ENCODE results near the gene DIS3L2. TPM values are rescaled to one million over a fixed set of nuclear protein-coding genes. Genes with fewer than 3 reads are reported as not detected.

The DIS3L2 gene
- total RNA-seq, 1 experiment from 2014 or later, result 39.1 TPM

DNA sequence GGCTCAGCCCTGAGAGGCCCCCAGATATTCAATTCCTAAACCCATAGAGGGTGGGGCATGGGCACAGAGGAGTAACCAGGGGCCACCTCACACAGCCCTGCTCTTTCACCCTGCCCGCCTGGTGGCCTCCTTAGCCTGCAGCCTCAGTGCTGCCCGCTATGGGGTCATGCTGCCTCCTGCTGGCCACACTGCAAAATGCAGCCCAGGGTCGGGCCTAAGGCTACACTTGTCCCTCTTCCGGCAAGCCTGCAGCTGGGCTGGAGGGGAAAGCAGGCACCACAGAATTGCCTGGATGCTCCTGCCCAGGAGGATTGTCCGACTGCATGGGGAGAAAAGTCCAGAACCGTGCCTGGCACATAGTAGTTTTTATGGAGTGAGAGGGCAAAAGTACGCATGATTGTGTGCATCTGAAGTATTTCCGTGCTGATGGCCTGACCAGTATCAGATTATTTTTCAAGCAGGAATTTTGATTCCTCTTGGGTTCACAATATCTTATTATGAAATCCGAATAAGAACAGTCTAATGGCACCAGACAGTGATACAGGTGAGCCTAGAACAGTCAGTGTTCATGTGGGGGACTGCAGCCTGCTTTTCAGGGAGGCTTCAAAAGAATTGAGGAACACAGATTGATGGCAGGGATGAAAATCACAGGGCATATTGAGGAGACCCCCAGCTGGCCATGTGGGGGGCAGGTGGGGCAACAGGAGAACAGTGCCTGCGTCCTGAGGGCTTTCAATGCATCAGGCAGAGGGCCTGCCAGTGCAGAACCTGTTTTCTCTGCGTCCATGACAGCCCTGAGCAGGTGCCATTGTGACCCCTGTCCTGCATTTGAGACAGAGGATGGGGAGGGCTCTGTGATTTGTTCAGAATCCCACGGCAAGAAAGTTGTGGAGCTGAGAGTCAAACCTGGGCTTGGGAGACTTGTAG lies 365.9 kb downstream of the DIS3L2 start:
- no peaks in the 10 kb centered on the region for H3K79me2 ChIP-seq (ENCODE audit: low read depth)
- H3F3A ChIP-seq (ENCODE audit: insufficient read depth, low read depth), result peaks cover 4% of the 10 kb centered on the region; the same call in 1 of the 2 replicates
- no peaks in the 10 kb centered on the region for H3K9me2 ChIP-seq (ENCODE audit: insufficient read depth)
- no peaks in the 10 kb centered on the region for H3K27me3 ChIP-seq (ENCODE audit: insufficient read depth, low read depth)
- peak in 1 of 2 experiments; percentile 66 for DNase-seq
- H2AFZ ChIP-seq, result no peak overlapping the region
- POLR2A ChIA-PET (ENCODE audit: unreplicated experiment), result interaction anchor here (0.6 kb wide), 1 partner anchor 715 kb away, joined by 3 read pairs; no protein-coding TSS in a partner anchor
- H3K9me3 ChIP-seq (ENCODE audit: insufficient read depth, low read depth), result no peaks in the 10 kb centered on the region
- H4K20me1 ChIP-seq (ENCODE audit: insufficient read depth), result peaks cover 14% of the 10 kb centered on the region; the same call in 1 of the 2 replicates
- no peaks in the 10 kb centered on the region for H3K4me1 ChIP-seq (replicated peaks; ENCODE audit: insufficient read depth)
- no peak overlapping the region for H3K27ac ChIP-seq
- H3K4me3 ChIP-seq, result no peak overlapping the region
- no TSS peak for BruUV-seq (replicated peaks)
- no peaks in the 10 kb centered on the region for H3K36me3 ChIP-seq (ENCODE audit: low read depth)
- intact Hi-C loops (cut with micrococcal nuclease; ENCODE audit: unreplicated experiment), result loop anchor here (1.0 to 10.0 kb wide), 4 partner anchors 110 to 421 kb away; partner anchors contain the start of genes CHRND and PRSS56
- no peak overlapping the region for H3K4me2 ChIP-seq
- CTCF ChIA-PET, result interaction anchor here (0.5 kb wide), 1 partner anchor 416 kb away, joined by 3 read pairs; no protein-coding TSS in a partner anchor
- TF ChIP-seq, protein P1, sequence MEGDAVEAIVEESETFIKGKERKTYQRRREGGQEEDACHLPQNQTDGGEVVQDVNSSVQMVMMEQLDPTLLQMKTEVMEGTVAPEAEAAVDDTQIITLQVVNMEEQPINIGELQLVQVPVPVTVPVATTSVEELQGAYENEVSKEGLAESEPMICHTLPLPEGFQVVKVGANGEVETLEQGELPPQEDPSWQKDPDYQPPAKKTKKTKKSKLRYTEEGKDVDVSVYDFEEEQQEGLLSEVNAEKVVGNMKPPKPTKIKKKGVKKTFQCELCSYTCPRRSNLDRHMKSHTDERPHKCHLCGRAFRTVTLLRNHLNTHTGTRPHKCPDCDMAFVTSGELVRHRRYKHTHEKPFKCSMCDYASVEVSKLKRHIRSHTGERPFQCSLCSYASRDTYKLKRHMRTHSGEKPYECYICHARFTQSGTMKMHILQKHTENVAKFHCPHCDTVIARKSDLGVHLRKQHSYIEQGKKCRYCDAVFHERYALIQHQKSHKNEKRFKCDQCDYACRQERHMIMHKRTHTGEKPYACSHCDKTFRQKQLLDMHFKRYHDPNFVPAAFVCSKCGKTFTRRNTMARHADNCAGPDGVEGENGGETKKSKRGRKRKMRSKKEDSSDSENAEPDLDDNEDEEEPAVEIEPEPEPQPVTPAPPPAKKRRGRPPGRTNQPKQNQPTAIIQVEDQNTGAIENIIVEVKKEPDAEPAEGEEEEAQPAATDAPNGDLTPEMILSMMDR (conservative IDR thresholded peaks at IDR 0.05), result peak; percentile 86
- no peak for TF ChIP-seq EZH2 (IDR thresholded peaks at IDR 0.05; ENCODE audit: low read depth)

GRCh38 chr2:232328032-232328422 lies 366.5 kb downstream of the DIS3L2 start:
- intact Hi-C loops (cut with micrococcal nuclease; ENCODE audit: unreplicated experiment), result loop anchor here (5.0 to 10.0 kb wide), 2 partner anchors 109 to 197 kb away; partner anchors contain the start of genes CHRND and PRSS56
- Histone ChIP-seq H2AFZ (no peak overlapping the region), H4K20me1 (ENCODE audit: insufficient read depth) (peaks cover 14% of the 10 kb centered on the region; the same call in 1 of the 2 replicates), H3K9me2 (ENCODE audit: insufficient read depth) (no peaks in the 10 kb centered on the region), H3F3A (ENCODE audit: insufficient read depth, low read depth) (peaks cover 4% of the 10 kb centered on the region; the same call in 1 of the 2 replicates), H3K4me3 (no peak overlapping the region), H3K36me3 (ENCODE audit: low read depth) (no peaks in the 10 kb centered on the region), H3K4me1 (replicated peaks; ENCODE audit: insufficient read depth) (no peaks in the 10 kb centered on the region), H3K9me3 (ENCODE audit: insufficient read depth, low read depth) (no peaks in the 10 kb centered on the region), H3K27me3 (ENCODE audit: insufficient read depth, low read depth) (no peaks in the 10 kb centered on the region), H3K27ac (no peak overlapping the region), H3K4me2 (no peak overlapping the region), H3K79me2 (ENCODE audit: low read depth) (no peaks in the 10 kb centered on the region)
- POLR2A ChIA-PET (ENCODE audit: unreplicated experiment), result no interaction called here
- no peak for DNase-seq
- TF ChIP-seq, protein P1 (conservative IDR thresholded peaks at IDR 0.05), result no peak
- TF ChIP-seq EZH2 (IDR thresholded peaks at IDR 0.05; ENCODE audit: low read depth), result no peak
- CTCF ChIA-PET, result interaction anchor here (0.6 kb wide), 1 partner anchor 374 kb away, joined by 4 read pairs; no protein-coding TSS in a partner anchor
- no TSS peak for BruUV-seq (replicated peaks)
